NCI-H128 (cell line): Measurements from ENCODE around the gene OR4D6.
"Not testable (repeated sequence)": the region's sequence is repeated elsewhere in the genome, so short reads cannot be mapped to it uniquely, and the experiment has no call there.

Experiments used
- DNase-seq: peaks from one replicate; lab custom pipeline; 2025; ENCODE audit not compliant: unreplicated experiment; lab: John Stamatoyannopoulos, UW

The OR4D6 gene

GRCh38 chr11:59456661-59457060 is at the start of gene OR4D6:
Gene OR4D6, plus strand, starts transcription at chr11:59456961. Its CDS starts 0 bp downstream, at chr11:59456961.
- DNase-seq: no peak

GRCh38 chr11:59413646-59414045 is 43.1 kb upstream of the OR4D6 start:
- no peak for DNase-seq

GRCh38 chr11:59415111-59415510 is 41.6 kb upstream of the OR4D6 start:
- DNase-seq: no peak

- DNase-seq: no peak
These were observed 40.1 kb upstream of the OR4D6 start for GRCh38 chr11:59416613-59417012.

- no peak for DNase-seq
These were observed 39.7 kb upstream of the OR4D6 start for GRCh38 chr11:59417023-59417422.

- no peak for DNase-seq
These were observed 38.6 kb upstream of the OR4D6 start for GRCh38 chr11:59418156-59418555.

- DNase-seq: no peak
These were observed 32.9 kb upstream of the OR4D6 start for GRCh38 chr11:59423835-59424234.

GRCh38 chr11:59425131-59425530 is 31.6 kb upstream of the OR4D6 start:
- DNase-seq: no peak

GRCh38 chr11:59426361-59427067 is 30.2 kb upstream of the OR4D6 start, which contains the start of gene OR5A2:
Gene OR5A2, minus strand, starts transcription at chr11:59426413. Its CDS starts 3,460 bp downstream, at chr11:59422953.
- DNase-seq: no peak

- no peak for DNase-seq
These were observed 29.7 kb upstream of the OR4D6 start for GRCh38 chr11:59427068-59427382.

GRCh38 chr11:59429924-59430516 is 26.7 kb upstream of the OR4D6 start:
- DNase-seq: no peak

GRCh38 chr11:59436169-59436568 is 20.6 kb upstream of the OR4D6 start, which contains the start of gene OR5A1:
Gene OR5A1, plus strand, starts transcription at chr11:59436469. Its CDS starts 6,700 bp downstream, at chr11:59443169.
- no peak for DNase-seq

- no peak for DNase-seq
These were observed 19.0 kb upstream of the OR4D6 start for GRCh38 chr11:59437770-59438169.

- DNase-seq: not testable (repeated sequence)
These were observed 11.1 kb upstream of the OR4D6 start for GRCh38 chr11:59445624-59446023.

- no peak for DNase-seq
These were observed 8.3 kb upstream of the OR4D6 start for GRCh38 chr11:59448484-59448883.

GRCh38 chr11:59459916-59460315 is 3.2 kb downstream of the OR4D6 start:
- no peak for DNase-seq

GRCh38 chr11:59463190-59463641 is 6.5 kb downstream of the OR4D6 start:
- DNase-seq: no peak

GRCh38 chr11:59473015-59473414 is 16.3 kb downstream of the OR4D6 start, which contains the start of gene OR4D10:
Gene OR4D10, plus strand, starts transcription at chr11:59473315. Its CDS starts 4,115 bp downstream, at chr11:59477430.
- no peak for DNase-seq

GRCh38 chr11:59475176-59475575 is 18.4 kb downstream of the OR4D6 start:
- no peak for DNase-seq

- DNase-seq: no peak
These were observed 23.1 kb downstream of the OR4D6 start for GRCh38 chr11:59479906-59480305.

GRCh38 chr11:59480359-59480758 is 23.6 kb downstream of the OR4D6 start:
- no peak for DNase-seq

GRCh38 chr11:59501931-59502330 is 45.2 kb downstream of the OR4D6 start:
- DNase-seq: no peak
